IPS DF 19.7 (cell line): ENCODE data around the gene SLC34A1.
"Not testable (repeated sequence)": the region's sequence is repeated elsewhere in the genome, so short reads cannot be mapped to it uniquely, and the experiment has no call there.

Source experiments
- DNase-seq: peaks from one replicate; pipeline ENCODE4 v3.0.0-alpha.2; 2013; ENCODE audit warnings: low read depth, low spot score

SLC34A1 gene, protein sequence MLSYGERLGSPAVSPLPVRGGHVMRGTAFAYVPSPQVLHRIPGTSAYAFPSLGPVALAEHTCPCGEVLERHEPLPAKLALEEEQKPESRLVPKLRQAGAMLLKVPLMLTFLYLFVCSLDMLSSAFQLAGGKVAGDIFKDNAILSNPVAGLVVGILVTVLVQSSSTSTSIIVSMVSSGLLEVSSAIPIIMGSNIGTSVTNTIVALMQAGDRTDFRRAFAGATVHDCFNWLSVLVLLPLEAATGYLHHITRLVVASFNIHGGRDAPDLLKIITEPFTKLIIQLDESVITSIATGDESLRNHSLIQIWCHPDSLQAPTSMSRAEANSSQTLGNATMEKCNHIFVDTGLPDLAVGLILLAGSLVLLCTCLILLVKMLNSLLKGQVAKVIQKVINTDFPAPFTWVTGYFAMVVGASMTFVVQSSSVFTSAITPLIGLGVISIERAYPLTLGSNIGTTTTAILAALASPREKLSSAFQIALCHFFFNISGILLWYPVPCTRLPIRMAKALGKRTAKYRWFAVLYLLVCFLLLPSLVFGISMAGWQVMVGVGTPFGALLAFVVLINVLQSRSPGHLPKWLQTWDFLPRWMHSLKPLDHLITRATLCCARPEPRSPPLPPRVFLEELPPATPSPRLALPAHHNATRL

DNA sequence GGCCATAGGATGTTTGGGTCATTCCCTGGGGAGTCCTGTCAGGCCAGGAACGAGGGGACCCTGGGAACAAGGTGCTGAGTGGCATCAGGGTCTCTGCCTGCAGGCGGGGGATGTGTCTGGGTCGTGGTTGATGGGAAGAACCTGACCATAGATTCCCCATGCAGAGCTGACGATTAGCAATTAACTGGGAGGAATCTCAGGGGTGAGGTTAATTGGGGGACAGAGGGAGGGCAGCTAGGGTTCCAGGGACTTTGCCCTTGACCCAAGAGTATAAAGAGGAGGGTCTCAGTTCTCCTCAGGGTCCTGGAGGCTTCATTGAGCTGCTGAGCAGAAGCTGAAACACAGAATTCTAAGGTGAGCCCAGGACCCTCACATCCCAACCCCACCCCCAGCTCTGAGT lies at the start of gene SLC34A1:
SLC34A1 (plus strand) TSS at position 301 of the 400 bp plus-strand sequence. CDS start 1,308 bp downstream, outside the sequence.
- DNase-seq = no peak

DNA sequence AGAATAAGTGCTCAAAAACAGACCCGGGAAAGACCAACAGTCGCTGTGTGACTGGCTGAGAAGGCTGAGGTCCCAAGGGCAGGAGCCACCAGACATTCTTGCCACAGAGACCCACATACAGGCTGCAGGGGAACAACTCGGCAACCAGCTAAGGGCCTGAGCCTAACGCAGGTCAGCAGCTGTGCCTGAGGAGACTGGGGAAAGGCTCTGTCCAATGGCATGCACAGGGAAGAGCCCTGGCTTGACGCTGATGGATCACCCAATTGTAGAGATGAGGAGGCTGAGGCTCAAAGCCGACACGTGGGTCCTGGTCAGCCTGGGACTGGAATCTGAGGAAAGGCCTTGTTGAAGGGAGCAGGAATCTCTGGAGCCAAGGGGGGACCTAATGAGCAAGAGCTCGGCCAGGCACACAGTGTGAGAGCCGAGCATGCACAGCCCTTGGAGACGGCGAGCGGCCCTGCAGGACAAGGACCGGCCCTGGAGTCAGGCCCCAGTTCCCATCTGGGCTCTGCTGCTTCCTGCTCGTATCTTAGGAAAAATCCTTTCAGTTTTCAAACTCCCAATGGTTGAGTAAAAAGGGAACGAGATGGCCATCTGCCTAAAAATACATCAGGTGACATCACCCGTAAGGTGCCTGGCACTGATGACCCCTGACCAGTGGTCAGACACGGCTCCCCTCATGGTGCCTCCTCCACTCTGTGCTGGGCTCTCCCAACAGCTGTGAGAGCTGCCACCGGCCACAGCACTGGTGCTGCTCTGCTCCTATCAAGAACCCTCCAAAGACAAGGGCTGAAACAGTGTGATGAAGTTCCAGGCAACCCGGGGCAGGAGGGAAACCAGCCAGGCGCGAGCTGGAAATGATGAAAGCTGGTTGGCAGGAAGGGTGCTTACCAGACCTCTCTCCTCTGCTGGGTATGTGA lies 49.2 kb upstream of the SLC34A1 start:
- DNase-seq = no peak

DNA sequence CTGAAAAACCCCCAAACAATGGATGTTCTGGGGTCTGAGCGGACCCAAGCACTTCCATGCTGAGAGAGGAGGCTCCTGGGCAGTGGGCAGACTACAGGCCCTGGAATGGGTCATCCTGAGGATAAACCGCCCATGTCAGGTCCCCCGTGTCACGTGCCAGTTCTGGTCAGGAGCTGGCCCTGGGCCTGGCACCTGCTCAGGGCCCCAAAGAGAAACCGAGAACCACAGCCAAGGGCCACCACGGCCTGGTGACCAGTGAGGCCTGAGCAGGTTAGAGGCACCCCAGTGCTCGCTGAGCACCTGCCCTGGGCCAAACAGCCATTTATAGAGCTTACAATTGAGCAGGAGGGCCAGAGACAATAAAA lies 48.6 kb upstream of the SLC34A1 start:
- no peak for DNase-seq

- no peak for DNase-seq
Observed at GRCh38 chr5:177336112-177336511, 48.1 kb upstream of the SLC34A1 start.

- DNase-seq = no peak
Observed at GRCh38 chr5:177336603-177337494, 47.4 kb upstream of the SLC34A1 start.

- DNase-seq = no peak
Observed at GRCh38 chr5:177338251-177339106, 45.8 kb upstream of the SLC34A1 start.

- DNase-seq = no peak
Observed at GRCh38 chr5:177339107-177339638, 45.1 kb upstream of the SLC34A1 start.

DNA sequence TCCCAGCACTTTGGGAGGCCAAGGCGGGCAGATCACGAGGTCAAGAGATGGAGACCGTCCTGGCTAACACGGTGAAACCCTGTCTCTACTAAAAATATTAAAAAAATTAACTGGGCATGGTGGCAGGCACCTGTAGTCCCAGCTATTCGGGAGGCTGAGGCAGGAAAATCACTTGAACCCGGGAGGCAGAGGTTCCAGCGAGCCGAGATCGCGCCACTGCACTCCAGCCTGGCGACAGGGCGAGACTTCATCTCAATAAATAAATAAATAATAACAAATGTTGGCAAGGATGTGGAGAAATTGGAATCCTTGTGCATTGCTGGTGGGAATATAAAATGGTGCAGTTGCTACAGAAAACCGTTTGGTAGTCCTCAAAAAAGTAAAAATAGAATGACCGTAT lies 41.2 kb upstream of the SLC34A1 start:
- not testable (repeated sequence) for DNase-seq

DNA sequence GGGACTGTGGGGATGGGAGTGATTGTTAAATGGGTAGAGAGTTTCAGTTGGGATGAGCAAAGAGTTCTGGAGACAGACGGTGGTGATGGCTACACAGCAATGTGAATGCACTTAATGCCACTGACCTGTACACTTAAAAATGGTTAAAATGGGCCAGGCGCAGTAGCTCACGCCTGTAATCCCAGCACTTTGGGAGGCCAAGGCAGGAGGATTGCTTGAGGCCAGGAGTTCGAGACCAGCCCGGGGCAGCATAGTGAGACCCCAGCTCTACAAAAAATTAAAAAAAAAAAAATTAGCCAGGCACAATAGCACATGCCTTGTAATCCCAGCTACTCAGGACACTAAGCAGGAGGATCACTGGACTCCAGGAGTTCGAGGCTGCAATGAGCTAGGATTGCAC lies 40.5 kb upstream of the SLC34A1 start:
- DNase-seq = no peak

DNA sequence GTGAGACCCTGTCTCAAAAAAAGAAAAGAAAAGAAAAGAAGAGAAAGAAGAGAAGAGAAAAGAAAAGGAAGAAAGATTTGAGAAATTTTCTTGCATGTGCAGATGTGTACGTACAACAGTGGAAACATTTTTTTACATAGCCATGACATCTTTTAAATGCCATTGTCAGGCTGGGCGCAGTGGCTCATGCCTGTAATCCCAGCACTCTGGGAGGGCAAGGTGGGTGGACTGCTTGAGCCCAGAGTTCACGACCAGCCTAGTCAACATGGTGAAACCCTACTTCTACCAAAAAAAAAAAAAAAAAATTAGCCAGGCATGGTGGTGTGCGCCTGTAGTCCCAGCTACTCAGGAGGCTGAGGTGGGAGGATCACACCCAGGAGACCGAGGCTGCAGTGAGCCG lies 39.3 kb upstream of the SLC34A1 start:
- DNase-seq = no peak

DNA sequence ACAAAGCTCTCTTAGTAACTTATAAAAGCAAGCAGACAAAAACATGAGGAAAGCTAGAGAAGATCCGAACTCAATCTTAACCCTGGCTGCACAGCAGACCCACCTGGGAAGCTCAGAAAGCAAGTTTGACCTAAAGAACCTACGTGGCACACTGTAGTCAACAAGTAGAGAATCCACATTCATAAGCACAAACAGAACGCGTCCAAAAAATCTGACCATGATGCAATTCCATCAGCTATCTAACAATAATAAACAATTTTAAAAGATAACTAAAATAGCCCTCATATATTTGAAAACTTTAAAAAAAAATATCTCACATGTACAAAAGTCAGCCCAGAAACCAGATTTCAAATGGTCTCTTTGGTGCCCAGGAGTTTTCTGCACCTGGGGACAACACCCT lies 37.4 kb upstream of the SLC34A1 start:
- DNase-seq = no peak

DNA sequence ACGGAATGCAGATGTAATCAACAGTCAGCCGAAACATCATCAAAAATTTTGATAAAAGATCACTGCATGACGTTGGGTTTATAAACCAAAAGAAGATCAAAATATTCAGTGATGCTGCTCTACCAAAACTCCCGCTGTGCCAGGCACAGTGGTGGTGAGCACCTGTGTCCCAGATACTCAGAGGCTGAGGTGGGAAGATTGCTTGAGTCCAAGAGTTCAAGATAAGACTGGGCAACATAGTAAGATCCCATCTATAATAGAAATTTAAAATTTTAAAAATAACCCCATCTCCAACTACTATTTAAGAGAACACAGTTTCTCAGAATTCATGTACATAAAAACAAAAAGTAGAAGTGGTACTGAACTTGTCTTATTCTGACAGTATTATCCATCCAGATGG lies 36.5 kb upstream of the SLC34A1 start:
- DNase-seq = no peak

- no peak for DNase-seq
Observed at GRCh38 chr5:177349362-177349647, 34.9 kb upstream of the SLC34A1 start.

- DNase-seq = no peak
Observed at GRCh38 chr5:177349762-177350161, 34.5 kb upstream of the SLC34A1 start.

DNA sequence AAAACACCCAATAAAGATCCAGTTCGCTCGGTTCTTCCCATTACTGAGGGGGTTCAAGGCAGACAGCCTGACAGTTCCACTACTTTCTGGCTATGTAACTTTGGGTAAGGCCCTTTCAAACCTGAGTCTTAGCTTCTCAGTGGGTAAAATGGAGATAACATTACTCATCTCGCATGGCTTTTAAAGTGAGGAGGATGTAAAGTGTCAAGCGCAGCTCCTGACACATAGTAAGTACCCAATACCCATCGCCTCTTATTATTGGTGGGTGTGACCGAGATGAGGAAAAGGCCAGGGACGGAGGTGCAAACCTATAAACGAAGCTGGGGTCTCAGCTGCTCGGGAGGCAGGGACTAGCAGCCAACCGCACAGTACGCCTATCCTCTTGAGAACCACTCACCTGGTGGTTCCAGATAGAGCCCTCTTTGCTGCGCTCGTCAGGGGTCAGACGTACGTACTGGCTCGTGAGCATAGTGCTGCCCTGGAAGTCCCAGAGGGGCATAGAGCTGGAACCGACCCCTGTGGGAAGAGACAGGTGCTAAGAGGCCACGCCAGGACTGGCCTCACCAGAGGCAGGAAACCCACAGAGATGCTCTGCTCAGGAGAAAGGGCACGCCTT lies 33.4 kb upstream of the SLC34A1 start:
- DNase-seq = no peak

DNA sequence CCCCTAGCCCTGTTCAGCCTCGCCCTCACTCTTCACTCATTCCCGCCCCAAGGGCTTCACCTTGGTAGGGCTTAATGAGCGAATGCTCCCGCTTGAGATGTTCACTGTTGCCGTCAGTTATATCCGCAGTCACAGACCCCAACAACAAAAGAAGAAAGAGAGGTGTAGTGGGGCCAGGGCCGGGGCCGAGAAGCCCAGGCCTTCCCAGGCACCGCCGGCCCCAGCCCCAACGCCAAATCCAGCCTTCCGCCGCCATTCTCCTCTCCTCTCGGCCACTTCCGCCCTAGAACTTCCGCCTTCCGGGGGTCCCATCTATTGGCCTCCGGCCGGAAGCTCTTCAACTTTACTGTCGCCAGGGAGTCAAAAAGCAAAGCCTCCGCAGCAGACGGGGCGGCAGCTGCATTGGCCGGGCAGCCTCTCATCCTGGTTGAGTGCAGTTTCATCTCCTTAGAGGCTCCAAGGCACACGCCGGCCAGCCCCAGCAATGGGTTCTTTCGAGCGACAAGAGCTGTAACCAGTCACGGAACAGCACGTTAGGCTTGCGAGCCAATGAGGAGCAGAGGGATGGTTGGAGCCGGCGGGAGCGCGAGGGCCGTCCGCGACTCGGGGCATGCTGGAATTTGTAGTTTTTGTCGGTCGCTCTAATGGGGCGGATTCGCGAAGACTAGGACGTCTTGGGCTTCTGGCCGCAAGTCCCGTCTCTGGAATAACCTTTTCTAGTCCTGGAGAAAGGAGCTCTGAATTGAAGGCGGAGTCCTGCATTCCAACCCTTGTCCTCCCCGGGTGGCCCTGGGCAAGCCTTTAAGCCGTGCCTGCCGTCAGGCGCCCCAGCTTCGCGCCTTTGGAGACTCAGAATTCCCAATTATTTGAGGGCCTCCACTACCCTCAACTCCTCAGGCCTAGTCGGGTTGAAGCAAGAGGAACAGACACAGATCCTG lies 32.6 kb upstream of the SLC34A1 start, which contains the start of gene LMAN2:
LMAN2 (minus strand) TSS at position 277 of the 938 bp plus-strand sequence; CDS start at position 256, 21 bp downstream.
- peak; percentile 91 for DNase-seq

- DNase-seq = no peak
Observed at GRCh38 chr5:177353093-177353492, 31.1 kb upstream of the SLC34A1 start.

GRCh38 chr5:177354256-177354655 lies 30.0 kb upstream of the SLC34A1 start:
- no peak for DNase-seq
